GM12865 (cell line): ENCODE measurements around the gene PC.

Experiments used
- DNase-seq: peaks from one replicate; pipeline ENCODE4 v3.0.0; 2010; ENCODE audit warnings: low read depth
- H3K4me3 ChIP-seq: 2 replicates; pipeline ENCODE4 v1.5.1; 2011; ENCODE audit warnings: mild to moderate bottlenecking, low read depth, low read length, control low read depth
- TF ChIP-seq, protein P1 (sequence below): IDR thresholded peaks from 2 replicates; pipeline ENCODE4 v1.5.1; 2011; ENCODE audit warnings: low read length, control low read depth, low read depth, inconsistent platforms; ENCODE audit not compliant: insufficient read depth; ENCODE audit errors: missing control alignments

The PC gene

DNA sequence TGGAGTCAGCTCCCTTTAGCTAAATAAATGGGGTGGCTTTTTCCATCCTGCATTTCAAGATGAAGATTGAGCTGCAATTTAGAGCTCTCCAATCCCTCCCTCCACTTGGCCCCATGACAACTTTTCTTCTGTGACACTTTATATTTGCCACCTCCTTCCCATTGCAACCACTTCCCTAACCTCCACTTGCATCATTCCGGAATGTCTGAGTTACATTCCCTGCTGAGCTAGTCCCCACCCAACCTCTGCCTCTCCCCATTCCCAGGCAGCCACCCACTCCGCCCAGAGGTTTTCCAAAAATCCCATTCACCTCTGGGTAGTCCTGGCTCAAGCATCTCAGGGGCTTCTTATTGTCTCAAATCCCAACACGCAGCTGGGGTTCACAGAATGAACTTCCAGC is 24.7 kb downstream of the PC start:
- TF ChIP-seq, protein P1, sequence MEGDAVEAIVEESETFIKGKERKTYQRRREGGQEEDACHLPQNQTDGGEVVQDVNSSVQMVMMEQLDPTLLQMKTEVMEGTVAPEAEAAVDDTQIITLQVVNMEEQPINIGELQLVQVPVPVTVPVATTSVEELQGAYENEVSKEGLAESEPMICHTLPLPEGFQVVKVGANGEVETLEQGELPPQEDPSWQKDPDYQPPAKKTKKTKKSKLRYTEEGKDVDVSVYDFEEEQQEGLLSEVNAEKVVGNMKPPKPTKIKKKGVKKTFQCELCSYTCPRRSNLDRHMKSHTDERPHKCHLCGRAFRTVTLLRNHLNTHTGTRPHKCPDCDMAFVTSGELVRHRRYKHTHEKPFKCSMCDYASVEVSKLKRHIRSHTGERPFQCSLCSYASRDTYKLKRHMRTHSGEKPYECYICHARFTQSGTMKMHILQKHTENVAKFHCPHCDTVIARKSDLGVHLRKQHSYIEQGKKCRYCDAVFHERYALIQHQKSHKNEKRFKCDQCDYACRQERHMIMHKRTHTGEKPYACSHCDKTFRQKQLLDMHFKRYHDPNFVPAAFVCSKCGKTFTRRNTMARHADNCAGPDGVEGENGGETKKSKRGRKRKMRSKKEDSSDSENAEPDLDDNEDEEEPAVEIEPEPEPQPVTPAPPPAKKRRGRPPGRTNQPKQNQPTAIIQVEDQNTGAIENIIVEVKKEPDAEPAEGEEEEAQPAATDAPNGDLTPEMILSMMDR: no peak
- no peak for DNase-seq
- H3K4me3 ChIP-seq: no peak overlapping the region

DNA sequence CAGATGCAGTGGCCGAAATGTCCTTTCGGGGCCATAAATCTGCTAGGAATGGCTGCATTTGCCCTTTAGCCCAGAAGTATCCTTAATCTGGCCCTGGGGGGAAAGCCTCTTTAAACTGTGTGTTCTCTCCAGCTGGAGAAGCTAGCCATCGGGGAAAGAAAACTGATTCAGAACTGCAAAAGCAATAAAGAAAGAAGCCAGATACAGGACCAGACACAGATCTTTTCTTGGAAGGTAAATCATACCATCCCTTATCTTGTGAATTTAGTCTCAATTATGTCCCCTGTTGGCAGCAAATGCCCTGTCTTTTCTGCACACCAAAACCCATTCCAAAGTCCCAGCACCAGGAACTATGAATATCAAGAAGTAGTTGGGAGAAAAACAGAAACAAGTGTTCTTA is 25.6 kb downstream of the PC start:
- H3K4me3 ChIP-seq: no peak overlapping the region
- TF ChIP-seq, protein P1: no peak
- DNase-seq: no peak

DNA sequence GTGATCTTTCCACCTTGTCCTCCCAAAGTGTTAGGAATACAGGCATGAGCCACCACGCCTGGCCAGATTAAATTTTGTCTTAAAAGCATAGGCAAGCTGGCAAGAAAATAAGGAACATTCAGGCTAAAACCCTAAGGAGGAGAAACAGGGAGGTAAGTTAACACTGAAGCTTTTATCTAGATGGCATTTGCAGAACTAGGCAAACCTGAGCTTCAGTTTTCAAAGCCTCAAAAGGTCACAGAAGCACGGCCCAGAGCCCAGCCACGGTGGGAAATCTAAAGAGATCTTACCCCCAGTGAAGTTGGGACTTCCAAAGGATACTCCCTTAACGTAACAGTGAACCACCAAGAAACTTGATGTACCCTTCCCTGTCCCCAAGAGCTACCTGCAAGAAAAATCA is 28.4 kb downstream of the PC start:
- no peak overlapping the region for H3K4me3 ChIP-seq
- TF ChIP-seq, protein P1: no peak
- DNase-seq: no peak

DNA sequence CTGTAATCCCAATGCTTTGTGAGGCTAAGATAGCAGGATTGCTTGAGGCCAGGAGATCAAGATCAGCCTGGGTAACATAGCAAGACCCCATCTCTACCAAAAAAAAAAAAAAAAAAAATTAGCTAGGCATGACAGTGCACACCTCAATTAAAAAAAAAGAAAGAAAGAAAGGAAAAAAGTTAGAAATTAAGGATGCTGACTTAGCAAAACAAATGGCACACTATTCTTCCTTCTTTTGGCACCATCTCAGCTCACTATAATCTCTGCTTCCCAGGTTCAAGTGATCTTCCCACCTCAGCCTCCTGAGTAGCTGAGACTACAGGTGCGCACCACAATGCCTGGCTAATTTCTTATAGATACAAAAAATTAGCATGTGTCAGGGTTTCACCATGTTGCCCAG is 33.9 kb downstream of the PC start:
- H3K4me3 ChIP-seq: no peak overlapping the region
- no peak for DNase-seq
- TF ChIP-seq, protein P1: no peak

DNA sequence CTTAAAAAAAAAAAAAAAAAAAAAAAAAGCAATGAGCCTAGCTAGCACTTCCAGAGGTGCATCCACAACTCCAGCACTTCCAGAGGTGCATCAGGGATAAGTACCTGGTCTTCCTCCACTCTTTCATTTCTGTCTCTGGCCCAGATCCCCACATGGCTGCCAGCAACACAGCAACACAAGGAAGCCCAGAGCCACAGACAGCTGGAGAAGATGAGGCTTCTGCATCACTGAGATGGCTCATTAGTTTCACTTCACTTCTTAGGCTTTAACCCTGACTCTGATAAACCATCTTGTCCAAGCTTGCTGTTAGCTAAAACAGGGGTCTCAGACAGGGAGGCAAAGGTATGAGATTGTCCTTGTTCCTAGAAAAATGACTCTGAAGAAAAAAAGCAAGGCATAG is 35.6 kb downstream of the PC start:
- DNase-seq: no peak
- TF ChIP-seq, protein P1: no peak
- H3K4me3 ChIP-seq: no peak overlapping the region

DNA sequence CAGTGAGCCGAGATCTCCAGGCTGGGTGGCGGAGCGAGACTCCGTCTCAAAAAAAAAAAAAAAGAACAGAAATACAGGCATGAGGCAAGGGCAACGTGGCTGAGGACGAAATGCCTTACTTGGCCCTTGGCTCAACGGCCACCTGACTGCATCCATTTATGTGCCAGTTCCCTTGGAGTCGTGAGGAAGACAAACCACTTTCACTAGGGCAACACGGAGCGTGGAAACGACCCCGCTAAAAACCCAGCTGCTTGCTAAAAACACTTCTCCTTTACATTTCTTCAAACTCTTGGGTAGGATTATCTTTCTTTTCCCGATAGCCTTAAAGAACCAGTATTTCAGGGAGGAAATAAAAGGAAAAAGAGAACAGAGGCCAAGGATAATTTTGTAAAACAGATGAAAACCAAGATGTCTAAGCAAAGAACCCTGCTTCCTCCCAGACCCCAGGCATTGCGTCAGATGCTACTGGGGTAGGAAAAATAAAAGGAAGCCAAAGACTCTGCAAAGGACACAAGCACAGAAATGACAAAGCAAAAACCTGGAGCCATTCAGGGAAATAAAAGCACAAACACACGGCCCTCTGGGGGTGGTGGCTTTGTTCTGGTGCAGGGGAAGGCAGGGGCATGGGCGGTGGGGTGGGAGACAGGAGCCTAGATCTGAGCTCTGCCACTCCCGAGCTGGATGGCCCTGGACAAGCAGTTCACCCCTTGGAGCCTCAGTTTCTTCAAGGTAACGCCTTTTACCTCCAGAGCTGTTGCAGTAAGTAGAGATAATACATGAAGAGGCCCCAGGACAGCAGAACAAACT is 37.0 kb downstream of the PC start:
- no peak for DNase-seq
- H3K4me3 ChIP-seq: no peak overlapping the region
- TF ChIP-seq, protein P1: no peak

DNA sequence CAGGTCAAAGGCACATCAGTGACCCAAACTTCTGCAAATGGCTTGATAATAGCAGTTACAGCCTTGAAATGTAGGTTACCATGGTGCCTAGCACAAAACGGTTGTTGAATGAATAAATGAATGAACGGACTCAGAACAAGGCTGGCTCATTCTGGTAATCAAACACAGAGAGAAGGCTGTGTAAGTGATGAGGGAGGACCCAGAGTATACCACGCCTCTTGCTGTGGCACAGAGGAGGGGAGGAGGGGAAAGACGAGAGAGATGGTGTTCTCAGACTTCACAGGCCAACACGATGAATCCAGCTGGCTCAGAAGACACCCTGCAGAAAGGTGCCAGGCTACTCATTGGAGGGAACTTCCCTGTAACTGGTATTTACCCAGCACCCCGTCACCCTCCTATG is 38.3 kb downstream of the PC start:
- no peak overlapping the region for H3K4me3 ChIP-seq
- TF ChIP-seq, protein P1: no peak
- DNase-seq: peak; percentile 9
